Upper lobe of left lung (tissue), 6 donors: ENCODE data around the gene FGF14. TPM values are rescaled to one million over a fixed set of nuclear protein-coding genes. Genes with fewer than 3 reads are reported as not detected.

Source experiments
- ATAC-seq, 2 donors: fragments of 200-7000 bp; cut with Tn5 transposase; one replicate each; pipeline ENCODE4 v1.9.1; 2022; ENCODE audit warnings: mild to moderate bottlenecking in 2 of 2, moderate library complexity in 2 of 2; ENCODE audit not compliant: low FRiP score in 2 of 2
- DNase-seq, 2 donors: peaks; one replicate each; pipeline ENCODE4 v3.0.0-alpha.2; 2019 to 2020
- H3K27ac ChIP-seq, 4 donors: fragments of 200-600 bp; sonication (generic); one replicate each; pipeline ENCODE4 v1.5.1; 2016 to 2019
- H3K27me3 ChIP-seq, 4 donors: fragments of 200-600 bp; sonication (generic); one replicate each; pipeline ENCODE4 v1.5.1; 2017 to 2019
- H3K36me3 ChIP-seq, 4 donors: fragments of 200-600 bp; sonication (generic); one replicate each; pipeline ENCODE4 v1.5.1; 2016 to 2019
- H3K4me1 ChIP-seq, 4 donors: fragments of 200-600 bp; sonication (generic); one replicate each; pipeline ENCODE4 v1.5.1; 2018 to 2019
- H3K4me3 ChIP-seq, 4 donors: fragments of 200-600 bp; sonication (generic); one replicate each; pipeline ENCODE4 v1.5.1; 2017 to 2019; ENCODE audit warnings: mild to moderate bottlenecking in 2 of 4, moderate library complexity in 1 of 4
- H3K9me3 ChIP-seq, 4 donors: fragments of 200-600 bp; sonication (generic); one replicate each; pipeline ENCODE4 v1.5.1; 2018 to 2019
- EP300 ChIP-seq, 4 donors: sonication (generic); formaldehyde crosslinking; IDR thresholded peaks; one replicate each; pipeline ENCODE4 v1.5.1; 2017; ENCODE audit warnings: antibody characterized with exemption in 4 of 4, control low read depth in 2 of 4
- POLR2A ChIP-seq, 4 donors: fragments of 450-650 bp; IDR thresholded peaks; one replicate each; pipeline ENCODE4 v1.5.1; 2016 to 2017; ENCODE audit warnings: antibody characterized with exemption in 4 of 4, mild to moderate bottlenecking in 2 of 4
- POLR2AphosphoS5 ChIP-seq, 2 donors: sonication (generic); formaldehyde crosslinking; IDR thresholded peaks; one replicate each; pipeline ENCODE4 v1.5.1; 2017; ENCODE audit warnings: antibody characterized with exemption in 2 of 2
- WGBS, 2 donors: methylation state at CpG; one replicate each; pipeline ENCODE4 v1.1.5; 2017 to 2018; 5-methylcytosine and 5-hydroxymethylcytosine counted together
- total RNA-seq, 6 donors: library from RNA; depleted of rRNA in 4 of 6; stranded (reverse); fragments of >200 nt in 4 of 6; gene quantifications; one replicate each; pipeline versions ENCODE4 v1.1.0 to v1.2.1, GENCODE V29; 2016 to 2021
- TF ChIP-seq, protein P1 (sequence below), 6 experiments: fragments of 450-650 bp in 4 of 6; fragments of 200-600 bp in 2 of 6; sonication (generic) in 2 of 6; IDR thresholded peaks; one replicate each; pipeline ENCODE4 v1.5.1; 2016 to 2019; ENCODE audit warnings: antibody characterized with exemption in 6 of 6
- donor health status: DM: no; HTN: no; CAD: no; lungs with moderate emphysema.
- donor health status: DM: no; HTN: yes; CAD: no; lungs with severe emphysema.

Gene FGF14
- total RNA-seq, 6 donors from 2014 or later: 0.80 to 8.4 (median 4.1) TPM

DNA sequence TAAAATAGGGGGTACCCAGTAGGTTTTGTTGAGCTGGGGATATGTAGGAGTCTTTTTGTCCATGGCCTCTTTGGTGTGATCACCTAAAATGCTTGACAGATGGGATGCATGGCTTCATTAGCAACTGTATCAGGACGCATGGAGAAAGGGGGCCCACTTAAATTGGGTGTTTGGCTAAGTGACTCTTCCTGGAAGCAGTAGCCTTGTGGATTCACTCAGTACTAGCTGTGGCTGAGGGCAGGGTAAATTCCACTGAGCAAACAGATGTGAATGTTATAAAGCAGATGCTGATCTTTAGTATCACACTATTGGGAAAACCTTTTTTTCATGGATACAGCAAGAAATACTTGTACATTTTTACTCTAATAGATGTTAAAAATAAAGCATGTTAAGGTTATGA, 140.0 kb downstream of the FGF14 start:
- Histone ChIP-seq H3K4me3 (no peak overlapping the region), H3K9me3 (no peaks in the 10 kb centered on the region), H3K36me3 (no peaks in the 10 kb centered on the region), H3K27me3 (no peaks in the 10 kb centered on the region), H3K27ac (no peak overlapping the region), H3K4me1 (no peaks in the 10 kb centered on the region)
- DNase-seq: no peak
- 30 to 52% methylated on average over 1 of the region's 1 CpG for WGBS, 2 donors
- TF ChIP-seq EP300 (IDR thresholded peaks at IDR 0.05): no peak
- TF ChIP-seq, protein P1, sequence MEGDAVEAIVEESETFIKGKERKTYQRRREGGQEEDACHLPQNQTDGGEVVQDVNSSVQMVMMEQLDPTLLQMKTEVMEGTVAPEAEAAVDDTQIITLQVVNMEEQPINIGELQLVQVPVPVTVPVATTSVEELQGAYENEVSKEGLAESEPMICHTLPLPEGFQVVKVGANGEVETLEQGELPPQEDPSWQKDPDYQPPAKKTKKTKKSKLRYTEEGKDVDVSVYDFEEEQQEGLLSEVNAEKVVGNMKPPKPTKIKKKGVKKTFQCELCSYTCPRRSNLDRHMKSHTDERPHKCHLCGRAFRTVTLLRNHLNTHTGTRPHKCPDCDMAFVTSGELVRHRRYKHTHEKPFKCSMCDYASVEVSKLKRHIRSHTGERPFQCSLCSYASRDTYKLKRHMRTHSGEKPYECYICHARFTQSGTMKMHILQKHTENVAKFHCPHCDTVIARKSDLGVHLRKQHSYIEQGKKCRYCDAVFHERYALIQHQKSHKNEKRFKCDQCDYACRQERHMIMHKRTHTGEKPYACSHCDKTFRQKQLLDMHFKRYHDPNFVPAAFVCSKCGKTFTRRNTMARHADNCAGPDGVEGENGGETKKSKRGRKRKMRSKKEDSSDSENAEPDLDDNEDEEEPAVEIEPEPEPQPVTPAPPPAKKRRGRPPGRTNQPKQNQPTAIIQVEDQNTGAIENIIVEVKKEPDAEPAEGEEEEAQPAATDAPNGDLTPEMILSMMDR (IDR thresholded peaks at IDR 0.05): no peak
- ATAC-seq: no peak

DNA sequence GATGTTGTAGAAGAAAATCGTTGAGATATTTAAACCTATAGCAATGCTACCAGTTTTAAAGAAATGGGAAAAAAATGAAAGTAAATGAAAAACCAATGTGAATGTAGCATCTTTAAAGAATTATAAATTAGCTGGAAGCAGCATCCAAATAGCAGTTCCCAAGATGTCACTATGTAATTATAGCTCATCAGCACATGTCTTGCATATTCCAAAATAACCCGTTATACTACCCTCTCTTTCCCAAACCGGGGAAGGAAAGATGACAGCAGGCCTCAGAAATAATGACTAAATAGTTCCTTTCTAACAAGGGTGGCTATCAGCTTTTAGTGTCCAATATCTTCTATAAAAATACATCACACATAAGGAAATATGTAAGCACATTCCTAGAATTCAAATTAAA, 140.5 kb downstream of the FGF14 start:
- Histone ChIP-seq H3K27ac (no peak overlapping the region), H3K4me3 (no peak overlapping the region), H3K36me3 (no peaks in the 10 kb centered on the region), H3K9me3 (no peaks in the 10 kb centered on the region), H3K27me3 (no peaks in the 10 kb centered on the region), H3K4me1 (no peaks in the 10 kb centered on the region)
- WGBS, 2 donors: 67 to 68% methylated on average over 3 of the region's 3 CpGs
- DNase-seq (no peak), ATAC-seq (no peak)
- TF ChIP-seq EP300 (IDR thresholded peaks at IDR 0.05) (no peak), POLR2AphosphoS5 (IDR thresholded peaks at IDR 0.05) (no peak), POLR2A (IDR thresholded peaks at IDR 0.05) (no peak)
- TF ChIP-seq, protein P1 (IDR thresholded peaks at IDR 0.05): no peak

DNA sequence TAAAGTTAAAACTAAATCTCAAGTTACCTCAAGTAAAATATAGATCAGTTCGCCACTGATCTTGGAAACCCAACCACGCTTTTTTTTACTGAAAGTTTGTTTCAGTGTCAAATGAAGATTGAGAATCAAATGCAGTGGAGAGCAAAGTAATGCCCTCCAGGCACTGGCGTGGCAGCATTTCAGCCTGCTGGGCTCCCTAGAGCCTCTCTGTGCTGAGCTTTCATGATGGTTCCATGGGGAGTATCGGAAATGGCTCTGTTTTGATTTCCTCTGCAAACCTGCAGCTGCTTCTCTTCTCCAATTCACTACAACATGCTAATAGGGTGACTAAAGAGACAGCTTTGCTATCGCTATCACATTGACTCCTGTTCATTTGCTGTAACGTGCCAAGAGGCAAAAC, 141.6 kb downstream of the FGF14 start:
- H3K27me3 ChIP-seq: no peaks in the 10 kb centered on the region
- no peak overlapping the region for H3K27ac ChIP-seq
- H3K36me3 ChIP-seq: no peaks in the 10 kb centered on the region
- no peaks in the 10 kb centered on the region for H3K4me1 ChIP-seq
- TF ChIP-seq POLR2A (IDR thresholded peaks at IDR 0.05) (no peak), EP300 (IDR thresholded peaks at IDR 0.05) (no peak), POLR2AphosphoS5 (IDR thresholded peaks at IDR 0.05) (no peak)
- TF ChIP-seq, protein P1 (IDR thresholded peaks at IDR 0.05): no peak
- DNase-seq (no peak), ATAC-seq (no peak)
- H3K4me3 ChIP-seq: no peak overlapping the region
- no peaks in the 10 kb centered on the region for H3K9me3 ChIP-seq
- 77 to 83% methylated on average over 6 of the region's 6 CpGs for WGBS, 2 donors

DNA sequence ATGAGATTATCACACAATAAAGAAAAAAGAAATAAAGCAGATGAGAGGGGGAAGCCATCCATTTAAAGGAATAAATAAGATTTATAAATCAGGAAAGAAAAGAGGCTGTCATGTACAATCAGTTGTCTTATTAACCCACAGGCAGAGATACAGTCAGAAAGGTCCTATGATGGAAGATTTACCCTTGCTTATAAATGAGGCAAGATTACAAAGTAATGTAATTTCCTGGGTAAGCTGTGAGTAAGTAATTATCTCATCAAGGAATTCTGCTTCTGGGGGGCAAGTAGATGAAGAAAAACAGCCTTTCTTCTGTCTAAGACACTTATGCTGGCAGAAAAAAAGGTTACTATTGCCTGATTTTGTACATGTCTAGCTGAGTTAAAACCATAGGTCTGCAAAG, 146.4 kb downstream of the FGF14 start:
- DNase-seq: no peak

DNA sequence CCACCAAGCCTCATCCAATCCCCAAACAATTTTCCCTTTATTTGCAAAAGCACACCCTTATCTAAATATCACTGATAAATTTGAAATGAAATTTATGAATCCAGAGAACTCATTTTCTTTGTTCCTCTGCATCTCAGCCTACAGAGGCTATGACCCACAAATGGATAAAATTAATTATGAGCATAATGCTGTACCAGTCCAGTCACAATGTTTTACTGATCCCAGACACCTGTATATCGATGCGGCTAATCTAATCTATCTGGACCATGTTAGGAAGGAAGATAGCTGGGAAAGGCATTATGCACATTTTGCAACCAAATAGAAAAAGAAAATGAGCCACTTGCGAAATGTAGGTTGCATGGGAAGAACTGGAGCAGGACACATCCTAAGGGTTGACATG, 150.0 kb downstream of the FGF14 start:
- Histone ChIP-seq H3K36me3 (no peaks in the 10 kb centered on the region), H3K27ac (no peak overlapping the region), H3K4me1 (no peaks in the 10 kb centered on the region), H3K27me3 (no peaks in the 10 kb centered on the region), H3K9me3 (no peaks in the 10 kb centered on the region), H3K4me3 (no peak overlapping the region)
- TF ChIP-seq POLR2A (IDR thresholded peaks at IDR 0.05) (no peak), EP300 (IDR thresholded peaks at IDR 0.05) (no peak), POLR2AphosphoS5 (IDR thresholded peaks at IDR 0.05) (no peak)
- TF ChIP-seq, protein P1 (IDR thresholded peaks at IDR 0.05): no peak
- 90 to 98% methylated on average over 3 of the region's 3 CpGs for WGBS, 2 donors
- ATAC-seq: no peak
- no peak for DNase-seq

More for the DNA sequence above, 146.4 kb downstream of the FGF14 start:
- Histone ChIP-seq H3K4me1 (no peaks in the 10 kb centered on the region), H3K4me3 (no peak overlapping the region), H3K27ac (no peak overlapping the region), H3K9me3 (no peaks in the 10 kb centered on the region), H3K36me3 (no peaks in the 10 kb centered on the region), H3K27me3 (no peaks in the 10 kb centered on the region)
- ATAC-seq: no peak
- TF ChIP-seq EP300 (IDR thresholded peaks at IDR 0.05): no peak
